ENCODE measurements around the gene TET1.
A peak's percentile ranks its signal among the peaks of the same experiment; 100 is the strongest.

Gene TET1

GRCh38 chr10:68566351-68566750, 6.2 kb downstream of the TET1 start:
- H3K27ac ChIP-seq (replicated peaks) = no peak overlapping the region
- H3K27me3 ChIP-seq (ENCODE audit: insufficient read depth, poor library complexity, severe bottlenecking) = peaks cover 16% of the 10 kb centered on the region
- no peak overlapping the region for H3K4me3 ChIP-seq (replicated peaks; ENCODE audit: insufficient read depth, low read length)
- TF ChIP-seq SPI1 (IDR thresholded peaks at IDR 0.05; ENCODE audit: borderline replicate concordance, low read depth) (no peak), POLR2AphosphoS5 (IDR thresholded peaks at IDR 0.05; ENCODE audit: low read depth) (no peak), REST (IDR thresholded peaks at IDR 0.05; ENCODE audit: insufficient replicate concordance, low read depth) (no peak), GABPA (IDR thresholded peaks at IDR 0.05; ENCODE audit: low read depth) (no peak)
- TF ChIP-seq, protein P1, sequence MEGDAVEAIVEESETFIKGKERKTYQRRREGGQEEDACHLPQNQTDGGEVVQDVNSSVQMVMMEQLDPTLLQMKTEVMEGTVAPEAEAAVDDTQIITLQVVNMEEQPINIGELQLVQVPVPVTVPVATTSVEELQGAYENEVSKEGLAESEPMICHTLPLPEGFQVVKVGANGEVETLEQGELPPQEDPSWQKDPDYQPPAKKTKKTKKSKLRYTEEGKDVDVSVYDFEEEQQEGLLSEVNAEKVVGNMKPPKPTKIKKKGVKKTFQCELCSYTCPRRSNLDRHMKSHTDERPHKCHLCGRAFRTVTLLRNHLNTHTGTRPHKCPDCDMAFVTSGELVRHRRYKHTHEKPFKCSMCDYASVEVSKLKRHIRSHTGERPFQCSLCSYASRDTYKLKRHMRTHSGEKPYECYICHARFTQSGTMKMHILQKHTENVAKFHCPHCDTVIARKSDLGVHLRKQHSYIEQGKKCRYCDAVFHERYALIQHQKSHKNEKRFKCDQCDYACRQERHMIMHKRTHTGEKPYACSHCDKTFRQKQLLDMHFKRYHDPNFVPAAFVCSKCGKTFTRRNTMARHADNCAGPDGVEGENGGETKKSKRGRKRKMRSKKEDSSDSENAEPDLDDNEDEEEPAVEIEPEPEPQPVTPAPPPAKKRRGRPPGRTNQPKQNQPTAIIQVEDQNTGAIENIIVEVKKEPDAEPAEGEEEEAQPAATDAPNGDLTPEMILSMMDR (IDR thresholded peaks at IDR 0.05; ENCODE audit: insufficient read depth, low read length) = no peak
- no peak for DNase-seq (ENCODE audit: low read depth in 1 of 2, low spot score in 1 of 2)

DNA sequence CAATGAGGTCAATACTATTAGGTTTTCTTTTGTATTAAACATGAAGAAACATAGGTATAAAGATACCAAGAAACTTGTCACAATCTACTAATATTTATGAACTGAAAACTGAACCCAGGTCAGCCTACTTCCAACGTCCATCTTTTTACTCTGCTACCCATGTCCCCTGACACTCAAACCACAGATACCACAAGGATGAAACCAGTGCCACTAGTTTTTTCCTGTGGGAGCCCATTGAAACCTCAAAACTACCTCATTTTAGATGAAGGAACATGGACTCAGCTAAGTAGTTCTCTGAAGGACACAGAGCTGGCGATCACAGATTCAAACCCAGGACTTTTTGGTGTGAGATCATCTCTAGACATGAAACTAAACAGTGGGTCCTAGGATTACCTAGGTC, 6.8 kb downstream of the TET1 start:
- Histone ChIP-seq H3K27ac (replicated peaks) (no peak overlapping the region), H3K4me3 (replicated peaks; ENCODE audit: insufficient read depth, low read length) (no peak overlapping the region), H3K27me3 (ENCODE audit: insufficient read depth, poor library complexity, severe bottlenecking) (peaks cover 13% of the 10 kb centered on the region)
- peak in 1 of 2 experiments; percentile 43 for DNase-seq (ENCODE audit: low read depth in 1 of 2, low spot score in 1 of 2)
- TF ChIP-seq, protein P1 (IDR thresholded peaks at IDR 0.05; ENCODE audit: insufficient read depth, low read length) = no peak
- TF ChIP-seq SPI1 (IDR thresholded peaks at IDR 0.05; ENCODE audit: borderline replicate concordance, low read depth) (no peak), POLR2AphosphoS5 (IDR thresholded peaks at IDR 0.05; ENCODE audit: low read depth) (peak; percentile 79)

GRCh38 chr10:68572151-68572550, 12.0 kb downstream of the TET1 start:
- no peak for DNase-seq (ENCODE audit: low read depth in 1 of 2, low spot score in 1 of 2)
- TF ChIP-seq, protein P1 (IDR thresholded peaks at IDR 0.05; ENCODE audit: insufficient read depth, low read length) = no peak

GRCh38 chr10:68574051-68574450, 13.9 kb downstream of the TET1 start:
- DNase-seq (ENCODE audit: low read depth in 1 of 2, low spot score in 1 of 2) = no peak
- Histone ChIP-seq H3K4me3 (replicated peaks; ENCODE audit: insufficient read depth, low read length) (no peak overlapping the region), H3K27me3 (ENCODE audit: insufficient read depth, poor library complexity, severe bottlenecking) (no peaks in the 10 kb centered on the region), H3K27ac (replicated peaks) (no peak overlapping the region)
- no peak for TF ChIP-seq SPI1 (IDR thresholded peaks at IDR 0.05; ENCODE audit: borderline replicate concordance, low read depth)
- TF ChIP-seq, protein P1 (IDR thresholded peaks at IDR 0.05; ENCODE audit: insufficient read depth, low read length) = no peak
- TF ChIP-seq POLR2AphosphoS5 (IDR thresholded peaks at IDR 0.05; ENCODE audit: low read depth) = no peak
- TF ChIP-seq REST (IDR thresholded peaks at IDR 0.05; ENCODE audit: insufficient replicate concordance, low read depth) = no peak
- no peak for TF ChIP-seq GABPA (IDR thresholded peaks at IDR 0.05; ENCODE audit: low read depth)

More at GRCh38 chr10:68572151-68572550, 12.0 kb downstream of the TET1 start:
- Histone ChIP-seq H3K4me3 (replicated peaks; ENCODE audit: insufficient read depth, low read length) (no peak overlapping the region), H3K27me3 (ENCODE audit: insufficient read depth, poor library complexity, severe bottlenecking) (peaks cover 2% of the 10 kb centered on the region), H3K27ac (replicated peaks) (no peak overlapping the region)

Data from HL-60 (cell line).